ENCODE data around the gene ARL2BP. TPM values are rescaled to one million over a fixed set of nuclear protein-coding genes. Genes with fewer than 3 reads are reported as not detected.

Gene ARL2BP
- total and polyA plus RNA-seq, 2 experiments from 2014 or later: 111 to 116 TPM

GRCh38 chr16:57253466-57253865 is 8.4 kb downstream of the ARL2BP start:
- Histone ChIP-seq H3K27ac (no peak overlapping the region), H3K4me1 (ENCODE audit: insufficient read depth) (no peaks in the 10 kb centered on the region), H3K9ac (no peak overlapping the region), H2AFZ (no peak overlapping the region), H3K4me3 (no peak overlapping the region), H3F3A (ENCODE audit: insufficient read depth) (peaks cover 3% of the 10 kb centered on the region; the same call in 1 of the 2 replicates), H3K4me2 (ENCODE audit: unreplicated experiment) (no peak overlapping the region), H3K9me3 (ENCODE audit: low read depth) (no peaks in the 10 kb centered on the region), H3K36me3 (ENCODE audit: low read depth) (peaks cover 52% of the 10 kb centered on the region), H3K9me2 (ENCODE audit: insufficient read depth) (no peaks in the 10 kb centered on the region), H3K27me3 (replicated peaks; ENCODE audit: insufficient read depth) (no peaks in the 10 kb centered on the region), H3K79me2 (ENCODE audit: insufficient read depth) (no peaks in the 10 kb centered on the region), H4K20me1 (ENCODE audit: insufficient read depth) (no peaks in the 10 kb centered on the region)
- peak; percentile 52 for DNase-seq
- TF ChIP-seq EZH2phosphoT487 (IDR thresholded peaks at IDR 0.05; ENCODE audit: insufficient read depth, low read depth) (no peak), EZH2 (IDR thresholded peaks at IDR 0.05; ENCODE audit: insufficient read depth, poor library complexity, severe bottlenecking) (no peak)
- in situ Hi-C loops (cut with MboI): no loop called here
- WGBS, 2 experiments (ENCODE audit: low coverage in 1 of 2, low lambda C conversion rate in 2 of 2, missing lambda C conversion rate in 2 of 2): 95 to 100% methylated on average over 1 of the region's 1 CpG

GRCh38 chr16:57255686-57256415 is 10.8 kb downstream of the ARL2BP start:
- in situ Hi-C loops (cut with MboI): no loop called here
- DNase-seq: no peak

GRCh38 chr16:57256601-57257395 is 11.7 kb downstream of the ARL2BP start:
- peaks cover 3% of the 10 kb centered on the region; the same call in 1 of the 2 replicates for H3F3A ChIP-seq (ENCODE audit: insufficient read depth)
- no peak for DNase-seq
- H3K9me3 ChIP-seq (ENCODE audit: low read depth): no peaks in the 10 kb centered on the region
- H3K9ac ChIP-seq: no peak overlapping the region
- H4K20me1 ChIP-seq (ENCODE audit: insufficient read depth): no peaks in the 10 kb centered on the region
- TF ChIP-seq EZH2 (IDR thresholded peaks at IDR 0.05; ENCODE audit: insufficient read depth, poor library complexity, severe bottlenecking) (no peak), EZH2phosphoT487 (IDR thresholded peaks at IDR 0.05; ENCODE audit: insufficient read depth, low read depth) (no peak)
- H2AFZ ChIP-seq: no peak overlapping the region
- no peaks in the 10 kb centered on the region for H3K27me3 ChIP-seq (replicated peaks; ENCODE audit: insufficient read depth)
- H3K9me2 ChIP-seq (ENCODE audit: insufficient read depth): no peaks in the 10 kb centered on the region
- 92 to 93% methylated on average over 16 of the region's 16 CpGs for WGBS, 2 experiments (ENCODE audit: low coverage in 1 of 2, low lambda C conversion rate in 2 of 2, missing lambda C conversion rate in 2 of 2)
- no peaks in the 10 kb centered on the region for H3K79me2 ChIP-seq (ENCODE audit: insufficient read depth)
- peaks cover 23% of the 10 kb centered on the region for H3K36me3 ChIP-seq (ENCODE audit: low read depth)
- peaks cover 7% of the 10 kb centered on the region for H3K4me1 ChIP-seq (ENCODE audit: insufficient read depth)
- H3K4me2 ChIP-seq (ENCODE audit: unreplicated experiment): no peak overlapping the region
- H3K4me3 ChIP-seq: no peak overlapping the region
- no peak overlapping the region for H3K27ac ChIP-seq
- in situ Hi-C loops (cut with MboI): no loop called here

More at GRCh38 chr16:57255686-57256415, 10.8 kb downstream of the ARL2BP start:
- peaks cover 31% of the 10 kb centered on the region for H3K36me3 ChIP-seq (ENCODE audit: low read depth)
- no peak overlapping the region for H3K9ac ChIP-seq
- H3K4me3 ChIP-seq: no peak overlapping the region
- H3K9me3 ChIP-seq (ENCODE audit: low read depth): no peaks in the 10 kb centered on the region
- no peaks in the 10 kb centered on the region for H3K27me3 ChIP-seq (replicated peaks; ENCODE audit: insufficient read depth)
- no peak overlapping the region for H3K4me2 ChIP-seq (ENCODE audit: unreplicated experiment)
- no peaks in the 10 kb centered on the region for H3K9me2 ChIP-seq (ENCODE audit: insufficient read depth)
- H4K20me1 ChIP-seq (ENCODE audit: insufficient read depth): no peaks in the 10 kb centered on the region
- H3K79me2 ChIP-seq (ENCODE audit: insufficient read depth): no peaks in the 10 kb centered on the region
- no peak overlapping the region for H3K27ac ChIP-seq
- H3F3A ChIP-seq (ENCODE audit: insufficient read depth): peaks cover 3% of the 10 kb centered on the region; the same call in 1 of the 2 replicates
- H3K4me1 ChIP-seq (ENCODE audit: insufficient read depth): peaks cover 7% of the 10 kb centered on the region
- WGBS, 2 experiments (ENCODE audit: low coverage in 1 of 2, low lambda C conversion rate in 2 of 2, missing lambda C conversion rate in 2 of 2): 85 to 88% methylated on average over 10 of the region's 10 CpGs
- TF ChIP-seq EZH2phosphoT487 (IDR thresholded peaks at IDR 0.05; ENCODE audit: insufficient read depth, low read depth) (no peak), EZH2 (IDR thresholded peaks at IDR 0.05; ENCODE audit: insufficient read depth, poor library complexity, severe bottlenecking) (no peak)
- no peak overlapping the region for H2AFZ ChIP-seq

- no peaks in the 10 kb centered on the region for H4K20me1 ChIP-seq (ENCODE audit: insufficient read depth)
- no peaks in the 10 kb centered on the region for H3K9me3 ChIP-seq (ENCODE audit: low read depth)
- in situ Hi-C loops (cut with MboI): no loop called here
- no peaks in the 10 kb centered on the region for H3K79me2 ChIP-seq (ENCODE audit: insufficient read depth)
- no peak overlapping the region for H3K4me3 ChIP-seq
- no peak for TF ChIP-seq EZH2 (IDR thresholded peaks at IDR 0.05; ENCODE audit: insufficient read depth, poor library complexity, severe bottlenecking)
- TF ChIP-seq EZH2phosphoT487 (IDR thresholded peaks at IDR 0.05; ENCODE audit: insufficient read depth, low read depth): no peak
- DNase-seq: no peak
- no peak overlapping the region for H3K4me2 ChIP-seq (ENCODE audit: unreplicated experiment)
- H2AFZ ChIP-seq: no peak overlapping the region
- H3K9ac ChIP-seq: no peak overlapping the region
- H3K36me3 ChIP-seq (ENCODE audit: low read depth): peaks cover 15% of the 10 kb centered on the region
- H3F3A ChIP-seq (ENCODE audit: insufficient read depth): no peaks in the 10 kb centered on the region; the same call in 1 of the 2 replicates
- no peak overlapping the region for H3K27ac ChIP-seq
- peaks cover 7% of the 10 kb centered on the region for H3K4me1 ChIP-seq (ENCODE audit: insufficient read depth)
- 85% methylated on average over 13 of the region's 13 CpGs for WGBS, 2 experiments (ENCODE audit: low coverage in 1 of 2, low lambda C conversion rate in 2 of 2, missing lambda C conversion rate in 2 of 2)
- no peaks in the 10 kb centered on the region for H3K27me3 ChIP-seq (replicated peaks; ENCODE audit: insufficient read depth)
- no peaks in the 10 kb centered on the region for H3K9me2 ChIP-seq (ENCODE audit: insufficient read depth)
Measured at GRCh38 chr16:57257455-57258070, 12.5 kb downstream of the ARL2BP start.

Measured in GM23248 (cell line).